ENCODE results near the gene COLGALT1.
A peak's percentile ranks its signal among the peaks of the same experiment; 100 is the strongest.

COLGALT1 gene

DNA sequence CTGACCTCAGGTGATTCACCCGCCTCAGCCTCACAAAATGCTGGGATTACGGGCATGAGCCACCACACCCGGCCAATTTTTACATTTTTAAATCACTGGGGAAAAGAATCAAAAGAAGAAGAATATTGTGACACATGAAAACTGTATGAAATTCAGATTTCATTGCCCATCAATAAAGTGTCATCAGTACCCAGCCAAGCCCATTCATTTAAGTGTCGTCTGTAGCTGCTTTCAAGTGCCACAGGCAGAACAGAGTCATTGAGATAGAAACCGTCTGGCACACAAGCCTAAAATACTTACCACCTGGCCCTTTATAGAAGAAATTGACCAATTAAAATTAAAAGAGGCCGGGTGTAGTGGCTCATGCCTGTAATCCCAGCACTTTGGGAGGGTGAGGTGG lies 15.3 kb downstream of the COLGALT1 start:
- TF ChIP-seq, protein P1, sequence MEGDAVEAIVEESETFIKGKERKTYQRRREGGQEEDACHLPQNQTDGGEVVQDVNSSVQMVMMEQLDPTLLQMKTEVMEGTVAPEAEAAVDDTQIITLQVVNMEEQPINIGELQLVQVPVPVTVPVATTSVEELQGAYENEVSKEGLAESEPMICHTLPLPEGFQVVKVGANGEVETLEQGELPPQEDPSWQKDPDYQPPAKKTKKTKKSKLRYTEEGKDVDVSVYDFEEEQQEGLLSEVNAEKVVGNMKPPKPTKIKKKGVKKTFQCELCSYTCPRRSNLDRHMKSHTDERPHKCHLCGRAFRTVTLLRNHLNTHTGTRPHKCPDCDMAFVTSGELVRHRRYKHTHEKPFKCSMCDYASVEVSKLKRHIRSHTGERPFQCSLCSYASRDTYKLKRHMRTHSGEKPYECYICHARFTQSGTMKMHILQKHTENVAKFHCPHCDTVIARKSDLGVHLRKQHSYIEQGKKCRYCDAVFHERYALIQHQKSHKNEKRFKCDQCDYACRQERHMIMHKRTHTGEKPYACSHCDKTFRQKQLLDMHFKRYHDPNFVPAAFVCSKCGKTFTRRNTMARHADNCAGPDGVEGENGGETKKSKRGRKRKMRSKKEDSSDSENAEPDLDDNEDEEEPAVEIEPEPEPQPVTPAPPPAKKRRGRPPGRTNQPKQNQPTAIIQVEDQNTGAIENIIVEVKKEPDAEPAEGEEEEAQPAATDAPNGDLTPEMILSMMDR (IDR thresholded peaks at IDR 0.05): no peak
- H3K4me3 ChIP-seq: no peak overlapping the region
- H3K27ac ChIP-seq: no peak overlapping the region
- DNase-seq (ENCODE audit: low spot score): no peak

DNA sequence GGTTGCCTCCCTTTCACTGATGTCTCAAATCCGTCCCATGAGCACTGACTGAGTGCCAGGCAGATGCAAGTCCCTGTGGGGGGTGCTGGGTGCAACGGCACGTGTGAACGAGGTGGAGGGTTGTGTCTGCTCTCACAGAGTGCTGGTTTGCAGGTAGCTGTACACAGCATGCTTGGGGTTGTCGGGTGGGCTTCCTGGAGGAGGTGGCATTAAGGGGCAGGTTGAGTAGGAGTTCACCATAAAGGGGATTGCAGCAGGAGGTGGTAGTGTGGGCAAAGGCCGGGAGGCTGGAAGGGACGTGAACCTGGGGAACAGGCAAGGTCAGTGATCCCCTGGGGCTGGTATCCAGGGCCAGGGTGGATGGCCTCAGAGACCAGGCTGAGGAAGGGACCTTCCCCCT lies 17.2 kb downstream of the COLGALT1 start:
- TF ChIP-seq, protein P1 (IDR thresholded peaks at IDR 0.05): no peak
- Histone ChIP-seq H3K4me3 (no peak overlapping the region), H3K27ac (no peak overlapping the region)
- DNase-seq (ENCODE audit: low spot score): no peak

DNA sequence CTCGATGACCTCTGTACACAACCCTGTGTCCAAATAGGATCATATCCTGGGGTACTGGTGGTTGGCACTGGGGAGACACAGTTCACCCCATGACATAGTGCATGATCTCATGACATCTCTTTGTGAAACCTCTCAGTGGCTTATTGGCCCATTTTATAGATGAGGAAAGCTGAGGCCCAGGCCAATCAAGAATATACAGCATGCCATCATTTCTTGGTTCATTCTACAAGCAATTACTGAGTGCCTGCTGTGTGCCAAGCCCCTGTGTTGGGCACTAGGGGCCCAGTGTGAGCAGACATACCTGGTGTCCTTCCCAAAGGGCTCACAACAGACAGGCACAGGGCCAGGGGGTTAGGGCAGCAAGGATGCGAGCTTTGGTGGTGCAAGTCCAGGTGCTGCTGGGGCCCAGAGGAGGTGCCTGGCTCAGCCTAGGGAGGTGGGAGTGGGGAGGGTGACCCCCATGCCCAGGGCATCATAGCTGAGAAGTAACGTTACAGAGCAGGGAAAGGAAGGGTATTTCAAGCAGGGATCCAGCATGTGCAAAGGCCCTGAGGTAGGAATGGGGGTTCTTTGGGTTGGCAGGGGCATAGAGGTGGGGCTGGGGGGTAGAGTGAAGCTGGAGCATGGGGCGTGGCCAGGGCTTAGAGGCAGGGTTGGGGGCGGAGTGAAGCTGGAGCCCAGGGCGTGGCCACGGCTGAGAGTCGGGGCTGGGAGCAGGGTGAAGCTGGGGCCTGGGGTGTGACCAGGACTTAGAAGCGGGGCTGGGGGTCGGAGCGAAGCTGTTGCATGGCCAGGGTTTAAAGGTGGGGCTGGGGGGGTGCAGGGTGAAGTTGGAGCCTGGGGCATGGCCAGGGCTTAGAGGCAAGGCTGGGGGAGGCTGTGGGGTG lies 20.7 kb downstream of the COLGALT1 start:
- Histone ChIP-seq H3K4me3 (no peak overlapping the region), H3K27ac (peak overlapping the region in 1 of 2 donors; percentile 36)
- TF ChIP-seq, protein P1 (IDR thresholded peaks at IDR 0.05): no peak
- no peak for DNase-seq (ENCODE audit: low spot score)

DNA sequence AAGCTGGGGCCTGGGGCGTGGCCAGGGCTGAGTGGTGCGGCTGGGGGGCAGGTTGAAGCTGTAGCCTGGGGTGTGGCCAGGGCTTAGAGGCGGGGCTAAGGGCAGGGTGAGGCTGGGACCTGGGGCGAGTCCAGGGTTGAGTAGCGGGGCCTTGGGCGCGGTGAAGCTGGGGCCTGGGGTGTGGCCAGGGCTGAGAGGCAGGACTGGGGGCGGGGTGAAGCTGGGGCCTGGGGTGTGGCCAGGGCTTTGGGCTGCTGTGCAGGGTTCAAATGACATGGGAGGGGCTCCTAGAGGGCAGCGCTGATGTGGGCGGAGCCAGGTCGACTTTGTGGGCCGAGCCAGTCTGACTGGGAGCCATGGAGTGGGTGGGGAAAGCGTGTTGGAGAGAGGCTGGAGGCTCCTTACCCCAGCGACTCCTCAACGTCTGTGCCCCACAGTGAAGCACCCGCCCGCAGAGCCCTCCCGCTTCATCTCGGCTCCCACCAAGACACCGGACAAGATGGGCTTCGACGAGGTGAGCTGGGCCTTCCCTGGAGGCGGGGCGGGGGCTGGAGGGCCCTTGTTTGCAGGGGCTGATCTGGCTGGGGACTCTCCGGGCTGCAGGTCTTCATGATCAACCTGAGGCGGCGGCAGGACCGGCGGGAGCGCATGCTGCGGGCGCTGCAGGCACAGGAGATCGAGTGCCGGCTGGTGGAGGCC lies 21.5 kb downstream of the COLGALT1 start:
- DNase-seq (ENCODE audit: low spot score): no peak
- TF ChIP-seq, protein P1 (IDR thresholded peaks at IDR 0.05): no peak

DNA sequence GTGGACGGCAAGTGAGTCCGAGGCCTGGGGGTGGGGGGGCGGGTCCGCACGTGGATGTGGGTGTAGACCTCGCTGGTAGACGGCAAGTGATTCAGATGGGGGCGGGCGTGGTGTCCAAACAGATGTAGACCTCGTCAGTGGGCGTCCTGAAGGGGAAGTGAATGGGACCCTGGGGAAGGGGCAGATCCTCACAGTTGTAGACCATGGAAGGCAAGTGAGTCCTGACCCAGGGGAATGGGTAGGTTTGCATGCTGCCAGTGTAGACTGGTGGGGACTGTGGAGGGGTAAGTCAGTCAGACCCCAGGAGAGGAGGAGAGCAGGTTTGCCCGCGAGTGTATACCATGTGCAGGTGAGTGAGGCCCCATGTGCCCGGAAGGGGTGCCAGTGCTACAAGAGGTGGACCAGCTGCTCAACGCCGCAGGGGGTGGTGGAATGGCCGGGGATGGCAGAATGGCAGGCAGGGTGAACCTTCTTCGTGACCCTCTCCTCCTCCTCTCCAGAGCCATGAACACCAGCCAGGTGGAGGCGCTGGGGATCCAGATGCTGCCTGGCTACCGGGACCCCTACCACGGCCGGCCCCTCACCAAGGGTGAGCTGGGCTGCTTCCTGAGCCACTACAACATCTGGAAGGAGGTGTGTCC lies 22.1 kb downstream of the COLGALT1 start:
- no peak for DNase-seq (ENCODE audit: low spot score)
- Histone ChIP-seq H3K4me3 (no peak overlapping the region), H3K27ac (no peak overlapping the region)
- TF ChIP-seq, protein P1 (IDR thresholded peaks at IDR 0.05): no peak

More for the DNA sequence above, 21.5 kb downstream of the COLGALT1 start:
- H3K4me3 ChIP-seq: no peak overlapping the region
- H3K27ac ChIP-seq: no peak overlapping the region

DNA sequence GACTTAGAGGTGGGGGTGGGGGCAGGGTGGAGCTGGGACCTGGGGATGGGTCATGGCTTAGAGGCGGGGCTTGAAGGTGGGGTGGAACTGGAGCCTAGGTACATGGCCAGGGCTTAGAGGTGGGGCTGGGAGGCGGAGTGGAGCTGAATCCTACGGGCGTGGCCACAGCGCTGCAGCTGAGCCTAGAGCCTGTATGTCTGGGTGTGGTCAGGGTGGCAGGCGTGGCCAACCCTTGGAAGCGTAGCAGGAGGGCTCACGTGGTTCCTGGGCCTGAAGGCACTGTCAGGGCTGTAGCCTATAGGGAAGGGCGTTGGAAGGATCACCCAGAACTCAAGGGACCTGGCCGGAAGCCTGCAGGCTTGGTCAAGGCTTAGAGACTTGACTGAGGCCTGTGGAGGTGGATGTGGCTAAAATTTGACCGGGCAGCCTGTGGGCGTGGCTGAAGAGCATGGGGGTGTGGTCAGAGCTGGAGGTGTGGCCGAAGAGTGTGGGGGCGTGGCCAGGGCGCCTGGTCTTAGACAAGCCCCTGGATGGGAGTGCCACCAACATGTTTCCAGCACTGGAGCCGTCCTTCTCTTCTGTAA lies 24.3 kb downstream of the COLGALT1 start:
- no peak overlapping the region for H3K4me3 ChIP-seq
- TF ChIP-seq, protein P1 (IDR thresholded peaks at IDR 0.05): no peak
- H3K27ac ChIP-seq: peak overlapping the region in 1 of 2 donors; percentile 2
- DNase-seq (ENCODE audit: low spot score): no peak
